Measurements from ENCODE around the gene GRIK4. TPM values are rescaled to one million over a fixed set of nuclear protein-coding genes. Genes with fewer than 3 reads are reported as not detected.

Gene GRIK4
- total RNA-seq, 1 experiment from 2014 or later, result 3.3 TPM

GRCh38 chr11:120839201-120839600 is 327.7 kb downstream of the GRIK4 start:
- CTCF ChIA-PET, result no interaction called here
- no peak for TF ChIP-seq GRHL2 (CRISPR knock-in tag; IDR thresholded peaks at IDR 0.05; ENCODE audit: insufficient replicate concordance, severe bottlenecking)
- no peak for TF ChIP-seq ELF4 (CRISPR knock-in tag; IDR thresholded peaks at IDR 0.05; ENCODE audit: low read depth)
- TF ChIP-seq RORB (CRISPR knock-in tag; IDR thresholded peaks at IDR 0.05), result no peak
- no peak for TF ChIP-seq ZNF219 (CRISPR knock-in tag; IDR thresholded peaks at IDR 0.05; ENCODE audit: borderline replicate concordance)
- no peak for TF ChIP-seq ZNF671 (CRISPR knock-in tag; IDR thresholded peaks at IDR 0.05)
- POLR2A ChIA-PET, result no interaction called here

GRCh38 chr11:120839846-120840402 is 328.4 kb downstream of the GRIK4 start:
- Mint-ChIP-seq H3K27me3 (ENCODE audit: low read depth) (no peaks in the 10 kb centered on the region), H3K27ac (no peak overlapping the region), H3K36me3 (no peaks in the 10 kb centered on the region), H3K4me1 (peaks cover 4% of the 10 kb centered on the region; the same call in 1 of the 2 replicates), H3K4me3 (no peak overlapping the region), H3K9me3 (peaks cover 8% of the 10 kb centered on the region)
- no peak for DNase-seq (ENCODE audit: low spot score)
- no peak for ATAC-seq
- ChIA-PET CTCF (no interaction called here), POLR2A (no interaction called here)
- TF ChIP-seq GABPB1 (CRISPR knock-in tag; IDR thresholded peaks at IDR 0.05) (peak; percentile 87), ESRRA (CRISPR knock-in tag; IDR thresholded peaks at IDR 0.05; ENCODE audit: borderline replicate concordance) (no peak)

More at GRCh38 chr11:120839201-120839600, 327.7 kb downstream of the GRIK4 start:
- ATAC-seq, result no peak
- H3K4me3 Mint-ChIP-seq, result no peak overlapping the region
- peaks cover 8% of the 10 kb centered on the region for H3K9me3 Mint-ChIP-seq
- DNase-seq (ENCODE audit: low spot score), result no peak
- H3K27ac Mint-ChIP-seq, result no peak overlapping the region
- peaks cover 4% of the 10 kb centered on the region; the same call in 1 of the 2 replicates for H3K4me1 Mint-ChIP-seq
- H3K27me3 Mint-ChIP-seq (ENCODE audit: low read depth), result no peaks in the 10 kb centered on the region
- no peaks in the 10 kb centered on the region for H3K36me3 Mint-ChIP-seq

GRCh38 chr11:120840661-120841060 is 329.1 kb downstream of the GRIK4 start:
- POLR2A ChIA-PET, result no interaction called here
- Mint-ChIP-seq H3K27ac (no peak overlapping the region), H3K4me3 (no peak overlapping the region), H3K9me3 (peaks cover 8% of the 10 kb centered on the region), H3K36me3 (no peaks in the 10 kb centered on the region), H3K4me1 (peaks cover under 1% of the 10 kb centered on the region; the same call in 1 of the 2 replicates), H3K27me3 (ENCODE audit: low read depth) (no peaks in the 10 kb centered on the region)
- DNase-seq (ENCODE audit: low spot score) (no peak), ATAC-seq (no peak)
- no peak for TF ChIP-seq ZNF532 (CRISPR knock-in tag; IDR thresholded peaks at IDR 0.05; ENCODE audit: borderline replicate concordance)
- no peak for TF ChIP-seq MYBL2 (CRISPR knock-in tag; IDR thresholded peaks at IDR 0.05)
- CTCF ChIA-PET, result no interaction called here

GRCh38 chr11:120841074-120841473 is 329.5 kb downstream of the GRIK4 start:
- DNase-seq (ENCODE audit: low spot score) (no peak), ATAC-seq (no peak)
- no peak overlapping the region for H3K4me3 Mint-ChIP-seq
- H3K27ac Mint-ChIP-seq, result no peak overlapping the region
- POLR2A ChIA-PET, result no interaction called here
- CTCF ChIA-PET, result interaction anchor here (1.2 to 2.3 kb wide), 2 partner anchors 88 to 145 kb away, joined by 3 to 6 read pairs; no protein-coding TSS in a partner anchor
- no peaks in the 10 kb centered on the region for H3K36me3 Mint-ChIP-seq
- H3K9me3 Mint-ChIP-seq, result peaks cover 8% of the 10 kb centered on the region
- no peak for TF ChIP-seq FOXP1 (CRISPR knock-in tag; IDR thresholded peaks at IDR 0.05; ENCODE audit: borderline replicate concordance)
- no peak for TF ChIP-seq SOX15 (CRISPR knock-in tag; IDR thresholded peaks at IDR 0.05)
- no peak for TF ChIP-seq ZNF532 (CRISPR knock-in tag; IDR thresholded peaks at IDR 0.05; ENCODE audit: borderline replicate concordance)
- no peak for TF ChIP-seq NR2C2 (CRISPR knock-in tag; IDR thresholded peaks at IDR 0.05)
- no peak for TF ChIP-seq CTCF (IDR thresholded peaks at IDR 0.05)
- no peak for TF ChIP-seq CDX4 (CRISPR knock-in tag; IDR thresholded peaks at IDR 0.05; ENCODE audit: borderline replicate concordance)
- no peak for TF ChIP-seq EMX1 (CRISPR knock-in tag; IDR thresholded peaks at IDR 0.05)
- no peak for TF ChIP-seq MXD4 (CRISPR knock-in tag; IDR thresholded peaks at IDR 0.05; ENCODE audit: borderline replicate concordance)
- no peak for TF ChIP-seq MLX (CRISPR knock-in tag; IDR thresholded peaks at IDR 0.05)
- no peaks in the 10 kb centered on the region for H3K4me1 Mint-ChIP-seq
- H3K27me3 Mint-ChIP-seq (ENCODE audit: low read depth), result no peaks in the 10 kb centered on the region

Measured in WTC11 (cell line).